ENCODE results near the gene SPATA31D3. TPM values are rescaled to one million over a fixed set of nuclear protein-coding genes. Genes with fewer than 3 reads are reported as not detected.

SPATA31D3 gene
- total RNA-seq, 1 donor from 2014 or later: not detected

GRCh38 chr9:81953096-81953495, 9.8 kb downstream of the SPATA31D3 start:
- no peak overlapping the region for H3K27ac Mint-ChIP-seq (ENCODE audit: unreplicated experiment)
- H3K36me3 Mint-ChIP-seq (ENCODE audit: low read depth): peaks cover 19% of the 10 kb centered on the region
- no peak for DNase-seq (ENCODE audit: low read depth, low spot score)
- H3K4me3 Mint-ChIP-seq: no peak overlapping the region
- H3K27me3 Mint-ChIP-seq (ENCODE audit: low read depth): no peaks in the 10 kb centered on the region
- H3K9me3 Mint-ChIP-seq: peaks cover 16% of the 10 kb centered on the region
- no peaks in the 10 kb centered on the region for H3K4me1 Mint-ChIP-seq
- TF ChIP-seq, protein P1, sequence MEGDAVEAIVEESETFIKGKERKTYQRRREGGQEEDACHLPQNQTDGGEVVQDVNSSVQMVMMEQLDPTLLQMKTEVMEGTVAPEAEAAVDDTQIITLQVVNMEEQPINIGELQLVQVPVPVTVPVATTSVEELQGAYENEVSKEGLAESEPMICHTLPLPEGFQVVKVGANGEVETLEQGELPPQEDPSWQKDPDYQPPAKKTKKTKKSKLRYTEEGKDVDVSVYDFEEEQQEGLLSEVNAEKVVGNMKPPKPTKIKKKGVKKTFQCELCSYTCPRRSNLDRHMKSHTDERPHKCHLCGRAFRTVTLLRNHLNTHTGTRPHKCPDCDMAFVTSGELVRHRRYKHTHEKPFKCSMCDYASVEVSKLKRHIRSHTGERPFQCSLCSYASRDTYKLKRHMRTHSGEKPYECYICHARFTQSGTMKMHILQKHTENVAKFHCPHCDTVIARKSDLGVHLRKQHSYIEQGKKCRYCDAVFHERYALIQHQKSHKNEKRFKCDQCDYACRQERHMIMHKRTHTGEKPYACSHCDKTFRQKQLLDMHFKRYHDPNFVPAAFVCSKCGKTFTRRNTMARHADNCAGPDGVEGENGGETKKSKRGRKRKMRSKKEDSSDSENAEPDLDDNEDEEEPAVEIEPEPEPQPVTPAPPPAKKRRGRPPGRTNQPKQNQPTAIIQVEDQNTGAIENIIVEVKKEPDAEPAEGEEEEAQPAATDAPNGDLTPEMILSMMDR (conservative IDR thresholded peaks at IDR 0.05): no peak

DNA sequence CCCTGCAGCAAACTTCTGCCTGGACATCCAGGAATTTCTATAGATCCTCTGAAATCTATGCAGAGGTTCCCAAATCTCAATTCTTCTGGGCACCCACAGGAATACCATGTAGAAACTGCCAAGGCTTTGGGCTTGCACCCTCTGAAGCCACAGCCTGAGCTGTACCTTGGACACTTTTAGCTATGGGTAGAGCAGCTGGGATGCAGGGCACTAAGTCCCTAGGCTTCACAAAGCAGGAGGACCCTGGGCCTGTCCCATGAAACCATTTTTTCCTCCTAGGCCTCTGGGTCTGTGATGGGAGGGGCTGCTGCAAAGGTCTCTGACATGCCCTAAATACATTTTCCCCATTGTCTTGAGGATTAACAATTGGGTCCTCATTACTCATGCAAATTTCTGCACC, 12.3 kb downstream of the SPATA31D3 start:
- TF ChIP-seq, protein P1 (conservative IDR thresholded peaks at IDR 0.05): no peak
- DNase-seq (ENCODE audit: low read depth, low spot score): no peak
- H3K9me3 Mint-ChIP-seq: peaks cover 16% of the 10 kb centered on the region
- no peak overlapping the region for H3K27ac Mint-ChIP-seq (ENCODE audit: unreplicated experiment)
- H3K27me3 Mint-ChIP-seq (ENCODE audit: low read depth): no peaks in the 10 kb centered on the region
- H3K4me3 Mint-ChIP-seq: no peak overlapping the region
- no peaks in the 10 kb centered on the region for H3K4me1 Mint-ChIP-seq
- peaks cover 19% of the 10 kb centered on the region for H3K36me3 Mint-ChIP-seq (ENCODE audit: low read depth)

DNA sequence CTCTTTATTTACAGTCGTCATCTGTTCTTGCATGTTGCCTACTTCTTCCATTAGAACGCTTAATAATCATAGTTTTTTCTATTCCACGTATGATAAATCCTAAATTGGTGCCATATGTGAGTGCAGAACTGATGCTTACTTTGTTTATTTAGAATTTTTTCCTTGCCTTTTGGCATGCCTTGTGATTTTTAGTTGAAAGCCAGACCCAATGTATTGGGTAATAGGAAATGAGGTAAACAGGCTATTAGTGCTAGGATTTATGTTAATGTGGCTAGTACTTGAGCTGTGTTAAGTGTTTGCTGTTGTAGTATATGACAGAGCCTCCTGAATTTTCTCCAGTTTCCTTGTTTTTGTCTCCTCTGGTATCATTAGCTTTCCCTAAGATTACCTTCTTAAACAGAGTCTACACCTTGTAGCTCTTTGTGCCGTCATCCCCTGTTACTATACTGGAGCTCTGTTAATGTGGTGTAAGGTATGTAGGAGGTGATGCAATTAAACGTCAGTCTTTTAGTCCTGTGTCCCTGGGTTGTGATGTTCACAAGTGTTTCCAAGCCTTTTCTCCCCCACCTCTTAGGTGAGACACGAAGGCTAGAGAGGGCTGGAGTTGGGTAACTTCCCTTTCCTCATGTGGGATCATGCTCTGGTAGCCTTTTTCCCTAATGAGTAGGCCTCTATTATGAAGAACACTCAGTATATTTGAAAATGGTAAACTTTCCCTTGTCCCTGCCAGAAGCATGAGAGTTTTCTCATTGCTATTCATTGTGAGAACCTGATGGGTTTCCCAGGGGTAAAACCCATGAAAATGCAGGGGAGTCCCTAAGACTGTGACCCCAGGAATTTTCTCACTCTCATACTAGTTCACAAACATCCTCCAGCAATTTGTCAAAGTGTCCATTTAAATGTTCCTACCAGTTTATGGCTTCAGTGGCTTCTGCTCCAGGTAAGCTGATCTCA, 21.2 kb downstream of the SPATA31D3 start:
- Mint-ChIP-seq H3K4me1 (no peaks in the 10 kb centered on the region), H3K27me3 (ENCODE audit: low read depth) (no peaks in the 10 kb centered on the region), H3K9me3 (peaks cover 12% of the 10 kb centered on the region), H3K4me3 (no peak overlapping the region), H3K27ac (ENCODE audit: unreplicated experiment) (no peak overlapping the region), H3K36me3 (ENCODE audit: low read depth) (no peaks in the 10 kb centered on the region)
- no peak for DNase-seq (ENCODE audit: low read depth, low spot score)
- TF ChIP-seq, protein P1 (conservative IDR thresholded peaks at IDR 0.05): no peak

DNA sequence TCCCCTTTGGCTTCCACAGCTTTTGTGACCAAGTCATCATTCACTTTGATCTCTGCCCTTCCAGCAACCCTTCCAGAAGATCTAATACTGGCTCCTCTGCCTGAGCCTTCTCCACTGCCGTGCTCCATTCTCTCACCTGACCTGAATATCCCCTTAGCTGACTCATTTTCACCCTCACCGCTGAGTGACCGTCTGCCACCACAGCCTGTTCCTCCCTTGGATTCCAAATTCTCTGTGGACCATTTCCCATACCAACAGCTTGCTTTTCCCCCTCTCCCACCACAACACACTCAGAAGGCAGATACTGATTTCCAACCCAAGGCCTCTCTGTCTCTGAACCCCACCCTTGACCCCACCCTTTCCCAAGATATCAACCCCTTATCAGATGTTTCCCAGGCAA, 24.7 kb downstream of the SPATA31D3 start:
- Mint-ChIP-seq H3K4me3 (no peak overlapping the region), H3K27ac (ENCODE audit: unreplicated experiment) (no peak overlapping the region), H3K27me3 (ENCODE audit: low read depth) (no peaks in the 10 kb centered on the region), H3K4me1 (no peaks in the 10 kb centered on the region), H3K9me3 (peaks cover 20% of the 10 kb centered on the region), H3K36me3 (ENCODE audit: low read depth) (no peaks in the 10 kb centered on the region)
- DNase-seq (ENCODE audit: low read depth, low spot score): no peak
- TF ChIP-seq, protein P1 (conservative IDR thresholded peaks at IDR 0.05): no peak

DNA sequence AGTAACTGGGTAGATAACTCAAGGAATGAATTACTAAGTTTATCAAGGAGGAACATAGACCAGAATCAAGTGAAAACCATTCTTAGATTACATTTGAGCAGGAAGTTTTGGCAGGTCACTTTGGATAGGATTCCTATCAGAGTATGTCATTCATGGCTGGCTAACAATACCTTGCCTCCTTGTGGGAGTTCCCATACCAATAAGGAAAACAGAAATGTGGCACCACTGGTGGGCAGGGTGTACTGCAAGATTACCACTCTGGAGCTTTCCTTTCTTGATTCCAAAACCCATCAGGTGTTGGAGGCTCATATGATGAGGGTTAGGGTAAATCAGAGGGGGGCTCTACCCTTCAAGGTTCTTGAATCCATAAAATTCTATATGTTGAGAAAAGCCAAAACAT, 26.7 kb downstream of the SPATA31D3 start:
- H3K27ac Mint-ChIP-seq (ENCODE audit: unreplicated experiment): no peak overlapping the region
- TF ChIP-seq, protein P1 (conservative IDR thresholded peaks at IDR 0.05): no peak
- no peak overlapping the region for H3K4me3 Mint-ChIP-seq
- no peaks in the 10 kb centered on the region for H3K27me3 Mint-ChIP-seq (ENCODE audit: low read depth)
- no peak for DNase-seq (ENCODE audit: low read depth, low spot score)
- no peaks in the 10 kb centered on the region for H3K4me1 Mint-ChIP-seq
- no peaks in the 10 kb centered on the region for H3K36me3 Mint-ChIP-seq (ENCODE audit: low read depth)
- peaks cover 24% of the 10 kb centered on the region for H3K9me3 Mint-ChIP-seq
